Adrenal gland (tissue), 12 donors: ENCODE results near the gene ZNF341. TPM values are rescaled to one million over a fixed set of nuclear protein-coding genes. Genes with fewer than 3 reads are reported as not detected.

Experiments
- DNase-seq, 7 donors: peaks; one replicate each; pipeline ENCODE4 v3.0.0-alpha.2; 2019 to 2020
- H3K27ac ChIP-seq, 5 donors: fragments of 200-600 bp; sonication (generic) in 4 of 5; 1 replicate in 3 of 5; 2 replicates in 2 of 5; pipeline versions ENCODE4 v1.5.1 to v1.8.0; 2016 to 2020; ENCODE audit warnings: mild to moderate bottlenecking in 1 of 5
- H3K27me3 ChIP-seq: fragments of 200-600 bp; 2 replicates; pipeline ENCODE4 v1.8.0; 2021
- H3K36me3 ChIP-seq, 2 donors: fragments of 200-600 bp; replicated peaks in 1 of 2; 1 replicate in 1 of 2; 2 replicates in 1 of 2; pipeline versions ENCODE4 v1.5.1 to v1.8.0; 2018 to 2022
- H3K4me1 ChIP-seq, 2 donors: fragments of 200-600 bp; replicated peaks in 1 of 2; 1 replicate in 1 of 2; 2 replicates in 1 of 2; pipeline versions ENCODE4 v1.5.1 to v1.8.0; 2018 to 2021
- H3K4me3 ChIP-seq, 4 donors: fragments of 200-600 bp; sonication (generic) in 3 of 4; one replicate each; pipeline ENCODE4 v1.5.1; 2016 to 2018
- H3K9me3 ChIP-seq, 3 donors: fragments of 200-600 bp; sonication (generic) in 1 of 3; replicated peaks in 1 of 3; 1 replicate in 2 of 3; 2 replicates in 1 of 3; pipeline versions ENCODE4 v1.5.1 to v1.8.0; 2016 to 2021
- POLR2A ChIP-seq, 2 donors: fragments of 450-650 bp; IDR thresholded peaks; one replicate each; pipeline ENCODE4 v1.6.1; 2017; ENCODE audit warnings: antibody characterized with exemption in 2 of 2, mild to moderate bottlenecking in 2 of 2, moderate library complexity in 1 of 2
- WGBS, 4 donors: extraction: QIAGEN DNeasy Blood & Tissue Kit in 2 of 4; methylation state at CpG; one replicate each; pipeline versions ENCODE4 v1.1.5 to v1.1.7; 2013 to 2017; 5-methylcytosine and 5-hydroxymethylcytosine counted together
- intact Hi-C, 2 donors: fragments of 100-400 bp; cut with DNase I; formaldehyde crosslinking; loops; one replicate each; pipeline versions ENCODE4 v1.14.1 to v1.15.0; 2022 to 2023
- polyA plus RNA-seq, 3 donors: library from polyadenylated mRNA; stranded (reverse); fragments of 200-250 nt in 2 of 3; fragments of 350-450 nt in 1 of 3; fragmentation: Illumina TruSeq in 1 of 3; extraction: RNeasy Lipid Tissue Mini Kit (QIAGEN cat#74804) in 1 of 3; gene quantifications; one replicate each; pipeline ENCODE4 v1.2.3, GENCODE V29; 2013 to 2014
- total RNA-seq, 9 donors: library from RNA; depleted of rRNA in 4 of 9; stranded (reverse); fragments of >200 nt in 4 of 9; fragments of 120-200 nt in 1 of 9; fragmentation: NEBNext Ultra II Directional in 1 of 9; extraction: Animal tissue kit (Norgen Biotek cat#: 25700) in 1 of 9; gene quantifications; one replicate each; pipeline versions ENCODE4 v1.1.0 to v1.2.4, GENCODE V29; 2013 to 2023
- TF ChIP-seq, protein P1 (sequence below), 6 experiments: fragments of 450-650 bp in 4 of 6; fragments of 200-600 bp in 2 of 6; sonication (generic) in 1 of 6; IDR thresholded peaks; 1 replicate in 5 of 6; 2 replicates in 1 of 6; pipeline versions ENCODE4 v1.5.1 to v1.8.0; 2016 to 2021; ENCODE audit warnings: antibody characterized with exemption in 6 of 6, mild to moderate bottlenecking in 2 of 6, moderate library complexity in 1 of 6
- donor health status: healthy with polysubstance abuse.
- donor health status: Bipolar disorder and iron deficiency.
- donor health status: DM: yes; HTN: yes; CAD: no.
- donor health status: DM: no; HTN: no; CAD: no.
- donor health status: DM: no; HTN: no; CAD: no.
- donor health status: DM: yes; HTN: yes; CAD: no.

The ZNF341 gene
- total and polyA plus RNA-seq, 12 donors: 1.1 to 9.2 (median 2.5) TPM

DNA sequence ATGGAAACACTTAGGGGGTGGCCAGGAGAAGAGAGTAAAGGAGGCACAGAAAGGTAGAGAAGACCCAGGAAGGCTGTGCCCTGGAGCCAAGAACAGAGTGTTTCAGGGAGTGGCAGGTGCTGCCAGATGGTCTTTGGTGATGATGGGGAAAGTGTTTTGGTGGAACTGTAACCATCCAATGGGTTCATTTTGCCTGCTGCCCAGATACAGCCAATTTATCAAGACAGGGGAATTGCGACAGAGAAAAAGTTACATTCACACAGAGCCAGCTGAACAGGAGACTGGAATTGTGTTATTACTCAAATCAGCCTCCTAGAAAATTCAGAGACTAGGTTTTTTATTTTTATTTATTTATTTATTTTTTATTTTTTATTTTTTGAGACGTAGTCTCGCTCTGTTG is 5.2 kb downstream of the ZNF341 start:
- no peak overlapping the region for H3K4me3 ChIP-seq
- DNase-seq: no peak
- no peaks in the 10 kb centered on the region for H3K36me3 ChIP-seq
- WGBS, 4 donors: 95 to 100% (median 97%) methylated on average over 3 of the region's 3 CpGs
- peaks cover 0 to 9% (median 0%) of the 10 kb centered on the region in 3 donors for H3K9me3 ChIP-seq
- intact Hi-C loops: loop anchor here in 1 of 2 donors (10.0 kb wide), 1 partner anchor 282 kb away; no protein-coding TSS in a partner anchor
- H3K27ac ChIP-seq: no peak overlapping the region
- TF ChIP-seq, protein P1, sequence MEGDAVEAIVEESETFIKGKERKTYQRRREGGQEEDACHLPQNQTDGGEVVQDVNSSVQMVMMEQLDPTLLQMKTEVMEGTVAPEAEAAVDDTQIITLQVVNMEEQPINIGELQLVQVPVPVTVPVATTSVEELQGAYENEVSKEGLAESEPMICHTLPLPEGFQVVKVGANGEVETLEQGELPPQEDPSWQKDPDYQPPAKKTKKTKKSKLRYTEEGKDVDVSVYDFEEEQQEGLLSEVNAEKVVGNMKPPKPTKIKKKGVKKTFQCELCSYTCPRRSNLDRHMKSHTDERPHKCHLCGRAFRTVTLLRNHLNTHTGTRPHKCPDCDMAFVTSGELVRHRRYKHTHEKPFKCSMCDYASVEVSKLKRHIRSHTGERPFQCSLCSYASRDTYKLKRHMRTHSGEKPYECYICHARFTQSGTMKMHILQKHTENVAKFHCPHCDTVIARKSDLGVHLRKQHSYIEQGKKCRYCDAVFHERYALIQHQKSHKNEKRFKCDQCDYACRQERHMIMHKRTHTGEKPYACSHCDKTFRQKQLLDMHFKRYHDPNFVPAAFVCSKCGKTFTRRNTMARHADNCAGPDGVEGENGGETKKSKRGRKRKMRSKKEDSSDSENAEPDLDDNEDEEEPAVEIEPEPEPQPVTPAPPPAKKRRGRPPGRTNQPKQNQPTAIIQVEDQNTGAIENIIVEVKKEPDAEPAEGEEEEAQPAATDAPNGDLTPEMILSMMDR (IDR thresholded peaks at IDR 0.05): no peak
- no peak for TF ChIP-seq POLR2A (IDR thresholded peaks at IDR 0.05)
- H3K4me1 ChIP-seq: peaks cover 5 to 24% of the 10 kb centered on the region in 2 donors
- H3K27me3 ChIP-seq: no peaks in the 10 kb centered on the region

DNA sequence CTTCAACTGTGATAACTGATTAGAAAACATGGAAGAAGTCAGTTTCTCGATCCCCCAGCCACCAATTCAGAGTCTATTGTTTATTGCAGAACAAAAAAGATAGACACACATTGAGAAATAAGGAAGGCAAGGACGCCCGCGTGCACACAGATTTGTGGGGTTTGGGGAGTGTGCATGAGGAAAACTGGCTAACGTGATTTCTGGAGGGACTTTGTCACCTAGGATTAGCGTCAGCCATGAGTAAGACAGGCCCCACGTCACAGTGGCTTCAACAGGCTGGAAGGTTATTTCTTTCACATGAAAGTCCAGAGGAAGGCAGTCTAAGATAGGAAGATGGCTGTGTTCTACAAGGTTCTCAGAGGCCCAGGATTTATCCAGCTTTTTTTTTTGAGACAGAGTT is 7.7 kb downstream of the ZNF341 start:
- H3K27ac ChIP-seq: no peak overlapping the region
- peaks cover 0 to 2% of the 10 kb centered on the region in 2 donors for H3K4me1 ChIP-seq
- H3K4me3 ChIP-seq: no peak overlapping the region
- intact Hi-C loops: loop anchor here in 1 of 2 donors (10.0 kb wide), 1 partner anchor 285 kb away; no protein-coding TSS in a partner anchor
- H3K36me3 ChIP-seq: no peaks in the 10 kb centered on the region
- TF ChIP-seq POLR2A (IDR thresholded peaks at IDR 0.05): no peak
- TF ChIP-seq, protein P1 (IDR thresholded peaks at IDR 0.05): no peak
- H3K9me3 ChIP-seq: peaks cover 0 to 9% (median 0%) of the 10 kb centered on the region in 3 donors
- 89 to 91% (median 90%) methylated on average over 7 of the region's 7 CpGs for WGBS, 4 donors
- DNase-seq: no peak
- no peaks in the 10 kb centered on the region for H3K27me3 ChIP-seq

DNA sequence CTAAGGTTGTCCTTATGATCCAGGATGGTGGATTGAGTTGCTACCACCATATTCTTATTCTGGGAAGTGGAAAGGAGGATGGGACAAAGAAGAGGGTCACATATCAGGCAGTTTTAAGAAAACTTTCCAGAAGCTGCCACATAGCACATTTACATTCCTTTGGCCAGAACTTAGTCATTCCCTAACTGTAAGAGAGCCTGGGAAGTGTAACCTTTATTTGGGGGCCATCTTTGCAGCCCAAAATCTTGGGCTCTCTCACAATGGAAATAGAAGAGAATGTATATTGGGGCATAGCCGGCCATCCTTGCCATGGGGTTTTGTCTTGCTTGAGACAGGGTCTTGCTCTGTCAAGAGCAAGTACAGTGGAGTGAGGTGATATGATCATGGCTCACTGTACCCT is 8.4 kb downstream of the ZNF341 start:
- H3K4me1 ChIP-seq: no peaks in the 10 kb centered on the region
- no peaks in the 10 kb centered on the region for H3K27me3 ChIP-seq
- intact Hi-C loops: no loop called here
- H3K4me3 ChIP-seq: no peak overlapping the region
- no peaks in the 10 kb centered on the region for H3K36me3 ChIP-seq
- peaks cover 0 to 9% (median 0%) of the 10 kb centered on the region in 3 donors for H3K9me3 ChIP-seq
- H3K27ac ChIP-seq: no peak overlapping the region
- TF ChIP-seq POLR2A (IDR thresholded peaks at IDR 0.05): no peak
- TF ChIP-seq, protein P1 (IDR thresholded peaks at IDR 0.05): no peak
- no peak for DNase-seq
- 96 to 100% (median 100%) methylated on average over 1 of the region's 1 CpG; no CpG with 5 or more reads in 1 of the 4 donors for WGBS, 4 donors

GRCh38 chr20:33744181-33744580 is 12.4 kb downstream of the ZNF341 start:
- H3K4me3 ChIP-seq: no peak overlapping the region
- H3K36me3 ChIP-seq: no peaks in the 10 kb centered on the region
- H3K4me1 ChIP-seq: no peaks in the 10 kb centered on the region
- intact Hi-C loops: no loop called here
- DNase-seq: no peak
- H3K27me3 ChIP-seq: no peaks in the 10 kb centered on the region
- H3K9me3 ChIP-seq: no peaks in the 10 kb centered on the region
- TF ChIP-seq, protein P1 (IDR thresholded peaks at IDR 0.05): no peak
- TF ChIP-seq POLR2A (IDR thresholded peaks at IDR 0.05): no peak
- no peak overlapping the region for H3K27ac ChIP-seq
- 92 to 97% (median 95%) methylated on average over 3 of the region's 3 CpGs for WGBS, 4 donors
